Parathyroid adenoma (tissue), 2 donors: ENCODE data around the gene KRTAP6-1.

Experiments used
- H2AFZ ChIP-seq: fragments of 300-600 bp; sonication (generic); one replicate; pipeline ENCODE4 v1.7.0; 2017; ENCODE audit warnings: antibody characterized with exemption, mild to moderate bottlenecking
- H3K27ac ChIP-seq: fragments of 300-600 bp; sonication (generic); one replicate; pipeline ENCODE4 v1.7.0; 2017
- H3K27me3 ChIP-seq: fragments of 300-600 bp; sonication (generic); one replicate; pipeline ENCODE4 v1.7.0; 2017; ENCODE audit warnings: low read length; ENCODE audit not compliant: control insufficient read depth, insufficient read depth
- H3K36me3 ChIP-seq: fragments of 300-600 bp; sonication (generic); one replicate; pipeline ENCODE4 v1.7.0; 2017; ENCODE audit warnings: low read length; ENCODE audit not compliant: control insufficient read depth, insufficient read depth
- H3K4me1 ChIP-seq: fragments of 300-600 bp; sonication (generic); one replicate; pipeline ENCODE4 v1.7.0; 2017; ENCODE audit warnings: control low read depth
- H3K4me2 ChIP-seq: fragments of 300-600 bp; sonication (generic); one replicate; pipeline ENCODE4 v1.7.0; 2017; ENCODE audit warnings: low read length
- H3K4me3 ChIP-seq: fragments of 300-600 bp; sonication (generic); one replicate; pipeline ENCODE4 v1.7.0; 2017; ENCODE audit warnings: low read depth, low read length
- H3K79me2 ChIP-seq: fragments of 300-600 bp; sonication (generic); one replicate; pipeline ENCODE4 v1.7.0; 2017; ENCODE audit warnings: control low read depth
- H3K9ac ChIP-seq: fragments of 300-600 bp; sonication (generic); one replicate; pipeline ENCODE4 v1.7.0; 2017; ENCODE audit warnings: mild to moderate bottlenecking
- H3K9me3 ChIP-seq: fragments of 300-600 bp; sonication (generic); one replicate; pipeline ENCODE4 v1.7.0; 2017; ENCODE audit warnings: low read length; ENCODE audit not compliant: control insufficient read depth
- TF ChIP-seq, protein P1 (sequence below): fragments of 300-600 bp; sonication (generic); IDR thresholded peaks from one replicate; pipeline ENCODE4 v1.7.0; 2017; ENCODE audit warnings: antibody characterized with exemption, mild to moderate bottlenecking
- donor health status: primary hyperparathyroidism.

Gene KRTAP6-1

GRCh38 chr21:30605968-30606367 is 7.8 kb downstream of the KRTAP6-1 start:
- no peak overlapping the region for H3K4me3 ChIP-seq

DNA sequence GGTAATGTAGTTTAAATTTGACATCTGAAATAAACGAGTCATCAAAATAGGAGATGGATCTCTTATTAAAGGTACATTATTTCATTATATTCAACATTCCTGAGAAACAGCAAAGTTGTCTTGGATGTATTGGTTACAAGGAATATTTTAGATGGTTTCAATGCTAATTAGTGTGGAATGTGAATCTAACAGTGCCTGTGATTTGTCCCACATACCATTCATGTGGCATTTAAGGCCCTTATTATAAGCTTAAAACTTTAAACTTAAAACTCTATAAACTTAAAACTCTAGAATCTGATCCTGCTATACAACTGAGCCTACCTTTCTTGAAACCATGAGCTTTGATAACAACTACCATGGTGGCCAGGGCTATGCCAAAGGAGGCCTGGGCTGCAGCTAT is 12.9 kb downstream of the KRTAP6-1 start, which contains the start of gene KRTAP22-1:
Gene KRTAP22-1, plus strand, starts transcription at position 301 of the 400 bp plus-strand sequence.
- TF ChIP-seq, protein P1, sequence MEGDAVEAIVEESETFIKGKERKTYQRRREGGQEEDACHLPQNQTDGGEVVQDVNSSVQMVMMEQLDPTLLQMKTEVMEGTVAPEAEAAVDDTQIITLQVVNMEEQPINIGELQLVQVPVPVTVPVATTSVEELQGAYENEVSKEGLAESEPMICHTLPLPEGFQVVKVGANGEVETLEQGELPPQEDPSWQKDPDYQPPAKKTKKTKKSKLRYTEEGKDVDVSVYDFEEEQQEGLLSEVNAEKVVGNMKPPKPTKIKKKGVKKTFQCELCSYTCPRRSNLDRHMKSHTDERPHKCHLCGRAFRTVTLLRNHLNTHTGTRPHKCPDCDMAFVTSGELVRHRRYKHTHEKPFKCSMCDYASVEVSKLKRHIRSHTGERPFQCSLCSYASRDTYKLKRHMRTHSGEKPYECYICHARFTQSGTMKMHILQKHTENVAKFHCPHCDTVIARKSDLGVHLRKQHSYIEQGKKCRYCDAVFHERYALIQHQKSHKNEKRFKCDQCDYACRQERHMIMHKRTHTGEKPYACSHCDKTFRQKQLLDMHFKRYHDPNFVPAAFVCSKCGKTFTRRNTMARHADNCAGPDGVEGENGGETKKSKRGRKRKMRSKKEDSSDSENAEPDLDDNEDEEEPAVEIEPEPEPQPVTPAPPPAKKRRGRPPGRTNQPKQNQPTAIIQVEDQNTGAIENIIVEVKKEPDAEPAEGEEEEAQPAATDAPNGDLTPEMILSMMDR = no peak
- H3K36me3 ChIP-seq = no peaks in the 10 kb centered on the region
- no peaks in the 10 kb centered on the region for H3K27me3 ChIP-seq
- no peak within 1 kb of the TSS for H3K27ac ChIP-seq
- H3K79me2 ChIP-seq = no peaks in the 10 kb centered on the region
- no peak within 1 kb of the TSS for H3K4me2 ChIP-seq
- no peak within 1 kb of the TSS for H3K9ac ChIP-seq
- H3K4me1 ChIP-seq = no peaks in the 10 kb centered on the region
- no peaks in the 10 kb centered on the region for H3K9me3 ChIP-seq
- H3K4me3 ChIP-seq = no peak within 1 kb of the TSS
- H2AFZ ChIP-seq = no peak within 1 kb of the TSS

More at GRCh38 chr21:30605968-30606367, 7.8 kb downstream of the KRTAP6-1 start:
- TF ChIP-seq, protein P1 = no peak
- Histone ChIP-seq H3K27ac (no peak overlapping the region), H3K9ac (no peak overlapping the region), H3K4me2 (no peak overlapping the region), H3K27me3 (no peaks in the 10 kb centered on the region), H3K4me1 (no peaks in the 10 kb centered on the region), H3K9me3 (no peaks in the 10 kb centered on the region), H3K36me3 (no peaks in the 10 kb centered on the region), H2AFZ (no peak overlapping the region), H3K79me2 (no peaks in the 10 kb centered on the region)

GRCh38 chr21:30598802-30599201 is 14.9 kb downstream of the KRTAP6-1 start, which contains the start of gene KRTAP6-2:
TSS of gene KRTAP6-2 (minus strand) at chr21:30598902. CDS start at chr21:30598874, 28 bp downstream.
- Histone ChIP-seq H3K79me2 (no peaks in the 10 kb centered on the region), H3K27ac (no peak within 1 kb of the TSS), H3K36me3 (no peaks in the 10 kb centered on the region), H3K27me3 (no peaks in the 10 kb centered on the region), H3K9me3 (no peaks in the 10 kb centered on the region), H3K4me3 (no peak within 1 kb of the TSS), H2AFZ (no peak within 1 kb of the TSS), H3K4me1 (no peaks in the 10 kb centered on the region), H3K9ac (no peak within 1 kb of the TSS), H3K4me2 (no peak within 1 kb of the TSS)
- TF ChIP-seq, protein P1 = no peak

GRCh38 chr21:30592140-30592539 is 21.6 kb downstream of the KRTAP6-1 start, which contains the start of gene KRTAP6-3:
TSS of gene KRTAP6-3 (plus strand) at chr21:30592440. CDS start at chr21:30592446, 6 bp downstream.
- no peaks in the 10 kb centered on the region for H3K4me1 ChIP-seq
- H3K9ac ChIP-seq = no peak within 1 kb of the TSS
- H3K27ac ChIP-seq = no peak within 1 kb of the TSS
- no peak within 1 kb of the TSS for H2AFZ ChIP-seq
- H3K27me3 ChIP-seq = no peaks in the 10 kb centered on the region
- no peak within 1 kb of the TSS for H3K4me2 ChIP-seq
- TF ChIP-seq, protein P1 = no peak
- H3K36me3 ChIP-seq = no peaks in the 10 kb centered on the region
- no peaks in the 10 kb centered on the region for H3K9me3 ChIP-seq
- H3K4me3 ChIP-seq = no peak within 1 kb of the TSS
- no peaks in the 10 kb centered on the region for H3K79me2 ChIP-seq

- TF ChIP-seq, protein P1 = no peak
- H3K27ac ChIP-seq = no peak within 1 kb of the TSS
- H3K4me3 ChIP-seq = no peak within 1 kb of the TSS
- no peak within 1 kb of the TSS for H2AFZ ChIP-seq
- no peaks in the 10 kb centered on the region for H3K9me3 ChIP-seq
- no peaks in the 10 kb centered on the region for H3K36me3 ChIP-seq
- H3K9ac ChIP-seq = no peak within 1 kb of the TSS
- no peaks in the 10 kb centered on the region for H3K79me2 ChIP-seq
- no peak within 1 kb of the TSS for H3K4me2 ChIP-seq
- H3K4me1 ChIP-seq = no peaks in the 10 kb centered on the region
- H3K27me3 ChIP-seq = no peaks in the 10 kb centered on the region
Observed at GRCh38 chr21:30590297-30590696, 23.4 kb downstream of the KRTAP6-1 start, which contains the start of gene KRTAP22-2. TSS of gene KRTAP22-2 (minus strand) at chr21:30590397.
